ENCODE measurements around the gene NOX4. TPM values are rescaled to one million over a fixed set of nuclear protein-coding genes. Genes with fewer than 3 reads are reported as not detected.
"Not testable (repeated sequence)": the region's sequence is repeated elsewhere in the genome, so short reads cannot be mapped to it uniquely, and the experiment has no call there.

NOX4 gene
- total RNA-seq, 1 donor from 2014 or later = 26.8 TPM

DNA sequence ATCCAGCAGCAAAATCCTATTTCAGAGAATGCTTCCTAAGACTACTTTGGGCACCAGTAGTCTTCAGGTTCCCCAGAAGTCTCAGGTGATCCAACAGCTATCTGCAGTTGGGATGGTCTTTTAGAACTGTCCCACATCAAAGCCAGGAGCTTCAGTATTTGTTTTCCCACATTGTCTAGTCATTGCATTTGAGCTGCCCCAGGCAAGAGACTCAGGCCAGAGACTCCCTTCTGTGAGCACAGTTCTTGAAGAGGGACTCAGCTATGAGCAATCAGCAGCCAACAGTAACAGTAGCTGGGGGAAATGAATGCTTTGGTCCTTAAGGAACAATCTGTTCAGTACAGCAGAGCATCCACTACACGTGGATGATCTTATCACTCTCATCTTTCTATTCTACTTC lies 188.1 kb downstream of the NOX4 start:
- DNase-seq (ENCODE audit: low read depth) = not testable (repeated sequence)

DNA sequence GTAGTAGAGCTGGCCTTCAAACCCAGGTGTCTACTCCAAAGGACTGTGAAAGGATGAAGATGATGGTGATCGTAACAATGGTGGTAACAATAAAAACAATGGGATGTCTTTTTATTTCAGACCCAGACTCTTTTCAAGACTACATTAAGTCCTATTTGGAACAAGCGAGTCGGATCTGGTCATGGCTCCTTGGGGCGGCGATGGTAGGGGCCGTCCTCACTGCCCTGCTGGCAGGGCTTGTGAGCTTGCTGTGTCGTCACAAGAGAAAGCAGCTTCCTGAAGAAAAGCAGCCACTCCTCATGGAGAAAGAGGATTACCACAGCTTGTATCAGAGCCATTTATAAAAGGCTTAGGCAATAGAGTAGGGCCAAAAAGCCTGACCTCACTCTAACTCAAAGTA lies 196.2 kb downstream of the NOX4 start:
- DNase-seq (ENCODE audit: low read depth) = not testable (repeated sequence)

DNA sequence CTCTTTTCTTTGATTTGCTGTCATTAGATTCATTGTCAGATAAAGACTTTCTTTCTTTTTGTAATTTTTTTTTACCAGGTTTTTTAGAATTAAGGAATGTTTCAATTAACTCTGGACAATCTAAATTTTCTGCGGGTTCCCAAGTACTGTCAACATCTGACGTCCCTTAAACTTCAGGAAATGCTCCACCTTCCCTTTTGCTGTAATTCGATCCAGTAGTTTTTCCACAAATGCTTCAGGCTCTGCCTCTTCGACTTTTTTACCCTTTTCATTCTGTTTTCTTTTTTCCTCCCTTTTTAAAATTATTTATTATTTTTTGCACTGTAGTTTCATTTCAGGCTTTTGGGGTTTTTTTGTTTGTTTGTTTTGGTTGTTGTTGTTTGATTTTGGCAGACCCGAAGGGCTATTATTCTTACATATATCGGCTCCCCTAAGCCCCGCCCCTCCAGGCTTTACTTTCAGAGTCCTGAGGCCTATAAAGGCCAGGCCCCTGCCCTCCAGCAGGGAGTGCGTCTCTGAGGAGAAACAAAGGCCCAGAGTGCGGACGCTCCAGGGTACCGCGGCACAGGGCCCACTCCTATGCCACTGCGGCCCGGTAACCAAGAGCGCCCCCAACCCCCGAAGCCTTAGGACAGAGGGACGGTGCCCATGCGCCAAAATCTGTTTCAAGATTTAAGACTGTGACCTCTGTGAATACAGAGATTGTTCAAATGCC lies 197.1 kb downstream of the NOX4 start:
- peak; percentile 18 for DNase-seq (ENCODE audit: low read depth)

DNA sequence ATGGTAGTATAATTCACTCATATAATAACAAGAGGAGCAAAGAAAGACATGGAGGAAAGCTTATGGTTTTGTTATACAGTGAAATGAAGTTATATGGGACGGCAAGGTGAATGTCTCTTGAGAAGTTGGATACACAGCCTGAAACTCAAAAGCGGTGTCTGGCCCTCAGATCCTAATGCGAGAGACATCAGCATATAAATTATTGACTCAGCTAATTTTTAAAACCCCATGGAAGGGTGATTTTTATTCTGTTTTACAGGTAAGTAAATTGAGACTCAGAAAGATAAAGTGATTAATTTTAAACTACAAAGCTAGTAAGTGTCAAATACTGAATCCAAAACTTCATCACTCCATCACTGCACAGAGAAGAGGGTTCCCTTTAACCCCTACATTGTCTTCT lies 203.2 kb downstream of the NOX4 start:
- not testable (repeated sequence) for DNase-seq (ENCODE audit: low read depth)

DNA sequence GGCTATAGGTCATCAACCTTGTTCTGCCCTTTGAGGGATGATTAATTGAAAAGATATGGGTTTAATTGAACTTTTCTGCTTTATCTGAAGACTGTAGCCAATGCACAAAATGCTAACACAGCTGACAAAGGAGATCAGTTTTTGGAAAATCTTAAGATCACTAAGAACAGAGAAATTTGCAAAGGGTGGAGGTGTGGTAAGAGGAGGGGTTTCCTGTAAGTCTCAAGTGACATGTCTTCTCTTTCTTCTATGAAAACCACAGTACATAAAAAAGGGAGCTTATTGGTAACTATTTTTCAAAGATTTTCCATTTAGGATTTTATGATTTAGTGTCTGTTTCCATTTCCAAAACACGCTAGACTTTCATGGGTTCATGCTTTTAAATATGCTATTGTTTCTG lies 204.6 kb downstream of the NOX4 start:
- not testable (repeated sequence) for DNase-seq (ENCODE audit: low read depth)

DNA sequence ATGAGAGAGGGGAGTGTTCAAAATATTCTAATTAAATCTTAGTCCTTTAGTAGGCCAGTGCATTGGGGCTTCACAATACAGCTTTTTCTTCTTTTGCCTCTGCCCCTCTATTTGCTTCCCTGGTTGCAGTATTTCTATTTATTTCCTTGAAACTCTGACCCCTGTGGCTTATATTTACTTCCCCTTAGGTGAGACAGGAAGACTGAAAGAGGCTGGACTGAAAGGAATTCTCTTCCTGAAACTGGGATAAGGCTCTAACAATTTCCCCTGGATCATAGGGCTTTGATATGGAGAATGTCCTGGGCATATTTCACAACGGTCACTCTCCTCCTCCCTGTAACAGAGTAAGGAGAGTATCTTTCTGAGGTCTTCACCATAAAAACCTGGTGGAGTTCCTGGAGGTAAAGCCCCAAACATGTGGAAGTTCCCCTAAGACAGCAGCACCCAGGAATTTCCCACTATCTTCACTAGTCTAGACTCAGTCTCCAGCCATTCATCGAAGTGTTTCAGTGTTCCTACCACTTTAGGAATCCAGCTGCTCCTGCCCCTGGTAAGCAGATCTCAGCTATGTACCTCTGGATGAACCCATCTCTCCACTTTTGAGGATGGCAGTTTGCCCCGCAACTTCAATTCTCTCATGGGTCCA lies 210.0 kb downstream of the NOX4 start:
- DNase-seq (ENCODE audit: low read depth) = not testable (repeated sequence)

DNA sequence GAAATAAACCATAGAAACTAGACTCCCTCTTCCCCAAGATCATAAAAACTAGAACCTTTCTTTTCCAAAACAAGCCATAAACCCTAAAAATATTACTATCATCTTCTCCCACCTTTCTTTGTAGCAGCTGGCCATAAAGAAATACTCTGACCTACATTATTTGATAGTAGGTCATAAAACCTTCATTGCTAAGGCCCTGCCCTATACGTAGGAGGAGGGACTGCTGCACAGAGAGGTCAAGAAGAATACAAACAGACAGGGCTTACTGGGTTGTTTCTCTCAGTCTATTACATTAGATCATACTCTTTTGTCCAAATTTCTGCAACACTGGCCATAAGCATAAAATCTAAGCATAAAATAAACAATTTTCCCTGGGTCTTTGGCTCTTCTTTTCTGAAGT lies 212.0 kb downstream of the NOX4 start:
- no peak for DNase-seq (ENCODE audit: low read depth)

DNA sequence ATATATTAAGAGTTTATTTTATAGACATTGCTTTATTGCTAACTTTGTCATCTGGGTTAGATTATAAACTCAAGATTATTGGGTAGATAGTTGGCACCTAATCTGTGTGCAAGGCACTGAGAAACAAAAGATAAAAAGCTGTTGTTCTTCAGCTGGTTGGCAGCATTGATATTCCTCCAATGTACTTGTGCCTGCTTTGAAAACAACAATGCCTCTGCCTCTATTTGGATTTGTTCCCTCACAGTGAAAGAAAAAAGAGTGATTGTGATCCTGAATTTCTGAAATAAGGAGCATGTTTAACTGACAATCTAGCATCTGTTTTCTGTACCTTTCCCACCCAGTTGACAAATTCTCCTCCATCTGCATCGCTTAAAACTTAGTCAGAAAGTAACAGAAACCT lies 215.2 kb downstream of the NOX4 start:
- DNase-seq (ENCODE audit: low read depth) = no peak

Other genes with a start within 250 kb of the NOX4 start
- gene TRIM77, start 218.9 kb upstream of the NOX4 start, total RNA-seq = not detected in 2 replicates